Epithelial cell of esophagus (primary cell): ENCODE measurements around the gene PRKCQ.
A peak's percentile ranks its signal among the peaks of the same experiment; 100 is the strongest.

Experiments used
- DNase-seq: peaks from one replicate; pipeline ENCODE4 v3.0.0; 2010; ENCODE audit warnings: low read depth
- H3K4me3 ChIP-seq: 2 replicates; pipeline ENCODE4 v1.5.1; 2011; ENCODE audit warnings: mild to moderate bottlenecking, low read length, control low read depth
- CTCF ChIP-seq: IDR thresholded peaks from 2 replicates; pipeline ENCODE4 v1.5.1; 2011; ENCODE audit warnings: low read depth, mild to moderate bottlenecking, low read length, control low read depth, inconsistent platforms; ENCODE audit not compliant: insufficient read depth; ENCODE audit errors: missing control alignments

Gene PRKCQ

DNA sequence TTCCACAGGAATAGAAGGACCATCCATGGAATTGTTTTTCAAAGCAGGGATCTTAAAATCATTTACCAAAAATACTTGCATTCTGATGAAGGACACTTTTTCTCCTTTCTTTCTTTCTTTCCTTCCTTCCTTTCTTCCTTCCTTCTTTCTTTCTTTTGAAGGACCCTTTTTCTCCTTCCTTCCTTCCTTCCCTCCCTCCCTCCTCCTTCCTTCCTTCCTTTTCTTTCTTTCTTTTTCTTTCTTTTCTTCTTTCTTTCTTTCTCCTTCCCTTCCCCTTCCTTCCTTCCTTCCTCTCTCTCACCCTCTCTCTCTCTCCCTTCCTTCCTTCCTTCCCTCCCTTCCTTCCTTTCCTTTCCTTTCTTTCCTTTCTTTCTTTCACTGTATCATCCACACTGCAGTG, 74.8 kb downstream of the PRKCQ start:
- no peak for TF ChIP-seq CTCF
- H3K4me3 ChIP-seq: no peak overlapping the region
- no peak for DNase-seq

DNA sequence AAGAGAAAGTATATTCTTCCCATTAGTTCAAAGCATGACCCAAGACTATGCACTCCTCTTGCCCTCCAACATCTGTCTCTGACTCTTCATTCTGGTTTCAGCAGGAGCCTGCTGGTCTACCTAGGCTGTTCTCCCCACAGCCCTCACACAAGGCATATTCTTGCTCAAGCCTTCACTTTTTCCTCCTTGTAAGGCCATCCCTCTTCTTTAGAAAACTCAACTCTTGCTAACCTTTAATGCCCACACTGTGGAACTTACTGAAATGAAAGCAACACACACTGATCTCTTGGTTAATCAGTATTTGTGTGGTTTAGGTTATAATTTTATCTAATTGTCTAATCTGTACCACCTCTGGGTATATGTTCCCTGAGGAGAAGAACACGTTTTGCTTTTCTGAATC, 75.8 kb downstream of the PRKCQ start:
- TF ChIP-seq CTCF: no peak

GRCh38 chr10:6503171-6503570, 76.9 kb downstream of the PRKCQ start:
- TF ChIP-seq CTCF: no peak
- H3K4me3 ChIP-seq: no peak overlapping the region
- DNase-seq: no peak

More for the DNA sequence above, 75.8 kb downstream of the PRKCQ start:
- no peak overlapping the region for H3K4me3 ChIP-seq
- no peak for DNase-seq

- H3K4me3 ChIP-seq: no peak overlapping the region
- peak; percentile 98 for DNase-seq
- TF ChIP-seq CTCF: no peak
These were observed 78.1 kb downstream of the PRKCQ start for GRCh38 chr10:6501931-6502330.

DNA sequence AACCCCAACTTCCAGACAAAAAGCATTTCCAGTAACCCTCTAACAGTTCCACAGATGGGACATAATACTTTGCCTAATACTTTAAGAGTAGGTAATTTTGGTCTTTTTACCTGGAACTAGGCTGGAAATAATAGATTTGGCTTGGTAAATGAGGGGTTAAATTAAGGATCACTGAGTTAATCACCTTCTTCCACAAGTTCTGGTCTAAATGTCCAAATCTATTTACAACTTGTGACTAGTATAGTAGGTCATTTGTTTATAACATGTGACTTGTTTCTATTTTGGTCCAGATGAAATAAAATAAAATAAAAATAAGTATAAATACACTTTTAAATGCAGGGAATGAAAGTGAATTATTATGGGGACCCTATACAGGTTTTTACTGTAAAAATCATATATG, 80.1 kb downstream of the PRKCQ start:
- no peak overlapping the region for H3K4me3 ChIP-seq
- DNase-seq: no peak
- no peak for TF ChIP-seq CTCF

- no peak overlapping the region for H3K4me3 ChIP-seq
- TF ChIP-seq CTCF: no peak
- peak; percentile 45 for DNase-seq
These were observed 81.3 kb downstream of the PRKCQ start for GRCh38 chr10:6498771-6499170.

DNA sequence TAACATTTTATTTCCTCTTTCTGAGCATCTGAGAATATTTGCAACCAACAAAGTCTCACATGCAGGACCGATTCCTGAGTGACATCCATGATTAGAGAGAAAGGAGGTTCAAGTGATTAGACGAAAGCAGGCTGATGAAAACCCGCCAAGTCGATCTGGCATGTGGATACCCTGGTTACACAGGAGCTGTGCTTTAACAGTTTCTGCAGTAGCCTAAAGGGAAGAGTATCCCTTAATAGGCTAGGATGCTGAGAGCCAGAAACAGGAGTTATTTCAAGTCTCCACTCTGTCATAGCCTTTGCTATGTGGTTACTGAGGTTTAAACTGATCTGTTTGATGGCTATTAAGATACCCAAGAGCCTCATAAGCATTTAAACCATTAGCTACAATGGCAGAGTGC, 82.5 kb downstream of the PRKCQ start:
- no peak for TF ChIP-seq CTCF
- no peak for DNase-seq
- H3K4me3 ChIP-seq: no peak overlapping the region
